ENCODE data around the gene ZP2.

The ZP2 gene

DNA sequence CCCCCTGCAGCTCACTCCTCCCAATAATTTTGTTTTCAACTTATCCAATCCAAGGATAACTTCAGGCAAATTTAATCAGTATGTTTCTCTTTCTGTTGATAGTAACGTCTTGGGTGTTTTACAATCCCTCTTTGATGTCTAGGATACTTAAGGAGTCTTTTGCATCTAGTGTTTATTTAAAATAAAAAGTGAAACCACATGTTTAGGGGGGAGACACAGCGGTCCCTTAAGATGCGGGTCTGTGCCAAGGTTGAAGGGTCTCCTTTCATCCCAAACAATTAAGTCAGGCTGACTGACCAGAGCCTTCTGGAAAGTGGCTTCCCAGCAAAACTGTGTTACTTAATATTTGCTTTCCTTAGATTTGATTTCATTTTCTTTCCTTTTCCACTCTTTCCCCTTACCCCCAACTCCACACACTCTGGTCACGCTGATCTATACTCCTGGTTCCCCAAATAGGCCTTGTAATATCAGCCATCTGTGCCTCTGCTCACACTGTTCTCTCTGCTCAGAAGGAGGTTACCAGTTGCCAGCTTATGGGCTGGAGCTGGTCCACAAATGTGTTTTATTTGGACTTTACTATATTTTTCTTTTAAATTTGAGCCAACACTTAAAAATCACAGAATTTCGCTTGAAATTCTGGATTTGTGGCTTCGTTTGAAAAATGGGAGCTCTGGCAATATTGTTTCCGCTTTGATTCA, 33.3 kb upstream of the ZP2 start:
- no peaks in the 10 kb centered on the region for H3K9me2 ChIP-seq (replicated peaks; ENCODE audit: low read depth, low read length)
- H4K20me1 ChIP-seq (ENCODE audit: insufficient read depth, low read length, poor library complexity, severe bottlenecking), result no peaks in the 10 kb centered on the region
- H3K9ac ChIP-seq (ENCODE audit: low read depth, low read length, poor library complexity, severe bottlenecking), result no peak overlapping the region
- H2AFZ ChIP-seq (ENCODE audit: low read length), result no peak overlapping the region
- no peaks in the 10 kb centered on the region for H3F3A ChIP-seq (ENCODE audit: low read depth)
- H3K4me1 ChIP-seq (ENCODE audit: insufficient read depth, low read length, poor library complexity, severe bottlenecking), result no peaks in the 10 kb centered on the region
- H3K36me3 ChIP-seq (ENCODE audit: insufficient read depth, low read length), result no peaks in the 10 kb centered on the region
- H3K27me3 ChIP-seq (ENCODE audit: insufficient read depth, low read length, poor library complexity, severe bottlenecking), result no peaks in the 10 kb centered on the region
- H3K4me3 ChIP-seq (ENCODE audit: low read length, poor library complexity, severe bottlenecking), result no peak overlapping the region
- H3K4me2 ChIP-seq (ENCODE audit: low read depth, low read length, poor library complexity, severe bottlenecking), result no peak overlapping the region
- no peaks in the 10 kb centered on the region for H3K79me2 ChIP-seq (ENCODE audit: insufficient read depth, low read length)
- no peaks in the 10 kb centered on the region for H3K9me3 ChIP-seq (ENCODE audit: insufficient read depth, low read depth, low read length)
- TF ChIP-seq, protein P1, sequence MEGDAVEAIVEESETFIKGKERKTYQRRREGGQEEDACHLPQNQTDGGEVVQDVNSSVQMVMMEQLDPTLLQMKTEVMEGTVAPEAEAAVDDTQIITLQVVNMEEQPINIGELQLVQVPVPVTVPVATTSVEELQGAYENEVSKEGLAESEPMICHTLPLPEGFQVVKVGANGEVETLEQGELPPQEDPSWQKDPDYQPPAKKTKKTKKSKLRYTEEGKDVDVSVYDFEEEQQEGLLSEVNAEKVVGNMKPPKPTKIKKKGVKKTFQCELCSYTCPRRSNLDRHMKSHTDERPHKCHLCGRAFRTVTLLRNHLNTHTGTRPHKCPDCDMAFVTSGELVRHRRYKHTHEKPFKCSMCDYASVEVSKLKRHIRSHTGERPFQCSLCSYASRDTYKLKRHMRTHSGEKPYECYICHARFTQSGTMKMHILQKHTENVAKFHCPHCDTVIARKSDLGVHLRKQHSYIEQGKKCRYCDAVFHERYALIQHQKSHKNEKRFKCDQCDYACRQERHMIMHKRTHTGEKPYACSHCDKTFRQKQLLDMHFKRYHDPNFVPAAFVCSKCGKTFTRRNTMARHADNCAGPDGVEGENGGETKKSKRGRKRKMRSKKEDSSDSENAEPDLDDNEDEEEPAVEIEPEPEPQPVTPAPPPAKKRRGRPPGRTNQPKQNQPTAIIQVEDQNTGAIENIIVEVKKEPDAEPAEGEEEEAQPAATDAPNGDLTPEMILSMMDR (conservative IDR thresholded peaks at IDR 0.05; ENCODE audit: low read length), result no peak
- no peak for TF ChIP-seq EZH2phosphoT487 (IDR thresholded peaks at IDR 0.05; ENCODE audit: borderline replicate concordance)

GRCh38 chr16:21242756-21243155, 31.4 kb upstream of the ZP2 start:
- Histone ChIP-seq H3K79me2 (ENCODE audit: insufficient read depth, low read length) (no peaks in the 10 kb centered on the region), H3F3A (ENCODE audit: low read depth) (no peaks in the 10 kb centered on the region), H3K4me3 (ENCODE audit: low read length, poor library complexity, severe bottlenecking) (no peak overlapping the region), H3K9me3 (ENCODE audit: insufficient read depth, low read depth, low read length) (no peaks in the 10 kb centered on the region), H3K4me1 (ENCODE audit: insufficient read depth, low read length, poor library complexity, severe bottlenecking) (no peaks in the 10 kb centered on the region), H3K9me2 (replicated peaks; ENCODE audit: low read depth, low read length) (no peaks in the 10 kb centered on the region), H4K20me1 (ENCODE audit: insufficient read depth, low read length, poor library complexity, severe bottlenecking) (no peaks in the 10 kb centered on the region), H3K27me3 (ENCODE audit: insufficient read depth, low read length, poor library complexity, severe bottlenecking) (no peaks in the 10 kb centered on the region), H3K4me2 (ENCODE audit: low read depth, low read length, poor library complexity, severe bottlenecking) (no peak overlapping the region), H3K9ac (ENCODE audit: low read depth, low read length, poor library complexity, severe bottlenecking) (no peak overlapping the region), H3K36me3 (ENCODE audit: insufficient read depth, low read length) (no peaks in the 10 kb centered on the region), H2AFZ (ENCODE audit: low read length) (no peak overlapping the region)
- no peak for TF ChIP-seq EZH2phosphoT487 (IDR thresholded peaks at IDR 0.05; ENCODE audit: borderline replicate concordance)
- TF ChIP-seq, protein P1 (conservative IDR thresholded peaks at IDR 0.05; ENCODE audit: low read length), result no peak

- H3K9me2 ChIP-seq (replicated peaks; ENCODE audit: low read depth, low read length), result no peaks in the 10 kb centered on the region
- no peak overlapping the region for H2AFZ ChIP-seq (ENCODE audit: low read length)
Observed at GRCh38 chr16:21239646-21240045, 28.3 kb upstream of the ZP2 start.

More at GRCh38 chr16:21239646-21240045, 28.3 kb upstream of the ZP2 start:
- H3K4me3 ChIP-seq (ENCODE audit: low read length, poor library complexity, severe bottlenecking), result no peak overlapping the region
- H3K36me3 ChIP-seq (ENCODE audit: insufficient read depth, low read length), result no peaks in the 10 kb centered on the region
- TF ChIP-seq, protein P1 (conservative IDR thresholded peaks at IDR 0.05; ENCODE audit: low read length), result no peak
- no peak for TF ChIP-seq EZH2phosphoT487 (IDR thresholded peaks at IDR 0.05; ENCODE audit: borderline replicate concordance)
- H4K20me1 ChIP-seq (ENCODE audit: insufficient read depth, low read length, poor library complexity, severe bottlenecking), result no peaks in the 10 kb centered on the region
- no peaks in the 10 kb centered on the region for H3K79me2 ChIP-seq (ENCODE audit: insufficient read depth, low read length)
- no peaks in the 10 kb centered on the region for H3F3A ChIP-seq (ENCODE audit: low read depth)
- no peaks in the 10 kb centered on the region for H3K9me3 ChIP-seq (ENCODE audit: insufficient read depth, low read depth, low read length)
- no peaks in the 10 kb centered on the region for H3K4me1 ChIP-seq (ENCODE audit: insufficient read depth, low read length, poor library complexity, severe bottlenecking)
- no peak overlapping the region for H3K4me2 ChIP-seq (ENCODE audit: low read depth, low read length, poor library complexity, severe bottlenecking)
- H3K27me3 ChIP-seq (ENCODE audit: insufficient read depth, low read length, poor library complexity, severe bottlenecking), result no peaks in the 10 kb centered on the region
- no peak overlapping the region for H3K9ac ChIP-seq (ENCODE audit: low read depth, low read length, poor library complexity, severe bottlenecking)
